ENCODE results near the gene KCND1.

DNA sequence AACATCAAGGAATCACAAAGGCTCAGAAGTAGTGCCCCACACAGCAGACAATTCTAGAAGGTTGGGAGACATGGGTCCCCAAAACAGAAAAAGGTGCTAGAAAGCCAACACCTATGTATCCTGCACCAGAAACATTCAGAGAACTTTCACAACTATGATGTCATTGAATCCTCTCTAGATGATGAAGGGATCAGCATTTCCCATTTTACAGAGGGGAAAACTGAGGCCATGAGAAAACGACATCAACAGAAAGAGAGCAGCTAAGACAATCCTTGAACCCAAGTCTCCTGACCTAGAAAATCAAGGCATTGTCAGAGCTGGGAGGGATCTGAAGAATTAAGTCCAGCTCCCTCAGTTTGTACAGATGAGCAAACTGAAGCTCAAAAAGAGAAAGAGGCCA lies 3.3 kb downstream of the KCND1 start:
- TF ChIP-seq, protein P1, sequence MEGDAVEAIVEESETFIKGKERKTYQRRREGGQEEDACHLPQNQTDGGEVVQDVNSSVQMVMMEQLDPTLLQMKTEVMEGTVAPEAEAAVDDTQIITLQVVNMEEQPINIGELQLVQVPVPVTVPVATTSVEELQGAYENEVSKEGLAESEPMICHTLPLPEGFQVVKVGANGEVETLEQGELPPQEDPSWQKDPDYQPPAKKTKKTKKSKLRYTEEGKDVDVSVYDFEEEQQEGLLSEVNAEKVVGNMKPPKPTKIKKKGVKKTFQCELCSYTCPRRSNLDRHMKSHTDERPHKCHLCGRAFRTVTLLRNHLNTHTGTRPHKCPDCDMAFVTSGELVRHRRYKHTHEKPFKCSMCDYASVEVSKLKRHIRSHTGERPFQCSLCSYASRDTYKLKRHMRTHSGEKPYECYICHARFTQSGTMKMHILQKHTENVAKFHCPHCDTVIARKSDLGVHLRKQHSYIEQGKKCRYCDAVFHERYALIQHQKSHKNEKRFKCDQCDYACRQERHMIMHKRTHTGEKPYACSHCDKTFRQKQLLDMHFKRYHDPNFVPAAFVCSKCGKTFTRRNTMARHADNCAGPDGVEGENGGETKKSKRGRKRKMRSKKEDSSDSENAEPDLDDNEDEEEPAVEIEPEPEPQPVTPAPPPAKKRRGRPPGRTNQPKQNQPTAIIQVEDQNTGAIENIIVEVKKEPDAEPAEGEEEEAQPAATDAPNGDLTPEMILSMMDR (IDR thresholded peaks at IDR 0.05): no peak
- no peak for TF ChIP-seq POLR2AphosphoS5 (IDR thresholded peaks at IDR 0.05)
- TF ChIP-seq EP300 (IDR thresholded peaks at IDR 0.05): no peak
- no peak for TF ChIP-seq POLR2A (IDR thresholded peaks at IDR 0.05)
